Heart left ventricle (tissue), 13 donors: Measurements from ENCODE around the gene NARF.

Source experiments
- CTCF ChIP-seq, 12 donors: fragments of 200-600 bp; sonication (generic) in 4 of 12; IDR thresholded peaks; one replicate each; pipeline versions ENCODE4 v1.5.0 to v1.8.0; 2018 to 2022; ENCODE audit warnings: antibody characterized with exemption in 12 of 12, mild to moderate bottlenecking in 5 of 12
- POLR2A ChIP-seq, 2 donors: fragments of 450-650 bp; IDR thresholded peaks; one replicate each; pipeline ENCODE4 v1.6.1; 2017; ENCODE audit warnings: antibody characterized with exemption in 2 of 2, mild to moderate bottlenecking in 2 of 2, moderate library complexity in 2 of 2
- donor health status: ischemic (EF 13 %, LVEDD 7.1; RV severe dilation, severe dysfunction).
- donor health status: DM: no; HTN: yes; CAD: no.
- donor health status: DM: no; HTN: no; CAD: no.
- donor health status: ischemic (EF 25% LVEDD 6.9; RV normal size, moderate dysfunction).
- donor health status: ischemic (EF 25% LVEDD 5.7; RV mildly dilated, moderate dysfunction).
- donor health status: ischemic (EF 35%, LVEDD 5.7; RV mildly dilated, moderate dysfunction).
- donor health status: nonischemic (EF 11% LVEDD 7.7; RV severe dilation, severe dysfunction).
- donor health status: DM: yes; HTN: yes; CAD: no.
- donor health status: PGD.
- donor health status: ischemic (EF 29% LVEDD 5.4; RV normal size, mild dysfunction).
- donor health status: nonischemic (EF 23%, LVEDD 6.1; RV moderate dilation, normal function).

DNA sequence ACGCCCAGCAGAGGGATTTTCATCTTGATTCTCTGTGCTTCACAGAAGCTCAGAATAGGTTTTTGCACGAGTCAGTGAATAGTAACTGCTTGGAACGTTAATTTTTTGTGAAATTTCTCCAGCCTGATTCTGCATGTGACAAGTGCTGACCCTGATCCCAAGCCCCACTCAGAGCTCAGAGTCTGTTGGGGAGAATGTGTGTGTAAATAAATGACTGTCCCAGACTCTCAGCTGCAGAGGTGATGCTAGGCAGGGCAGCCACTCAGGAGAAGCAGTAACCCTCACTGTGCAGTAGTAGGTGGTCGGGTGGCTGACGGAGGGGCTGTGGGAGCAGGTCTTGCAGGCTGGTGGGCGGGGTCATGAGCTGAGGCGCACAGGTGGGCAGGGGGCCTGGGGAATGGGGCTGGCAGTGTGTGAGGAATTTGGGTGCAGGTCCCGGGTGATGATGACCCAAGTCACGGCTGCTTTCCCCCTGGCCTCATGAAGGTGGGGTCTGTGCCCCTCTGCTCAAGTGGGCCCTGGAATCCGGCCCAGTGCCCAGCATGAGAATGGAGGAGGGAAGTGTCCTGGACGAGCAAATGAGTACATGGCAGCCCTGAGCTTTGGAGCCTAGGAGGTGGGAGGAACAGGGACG, 44.7 kb downstream of the NARF start:
- TF ChIP-seq CTCF (IDR thresholded peaks at IDR 0.05) (no peak), POLR2A (IDR thresholded peaks at IDR 0.05) (no peak)
